A375 (cell line): ENCODE data around the gene EXTL1. TPM values are rescaled to one million over a fixed set of nuclear protein-coding genes. Genes with fewer than 3 reads are reported as not detected.

Experiments
- small RNA-seq: library from RNA; depleted of rRNA; stranded (forward); fragments of <200 nt; gene quantifications from one replicate; pipeline ENCODE3, GENCODE V24; 2014
- total RNA-seq: library from RNA; depleted of rRNA; stranded (reverse); fragments of >200 nt; shearing (Covaris generic); gene quantifications from 2 replicates; pipeline ENCODE4 v1.2.3, GENCODE V29; 2014; rRNA removed

The EXTL1 gene
- 12.3 and 17.5 TPM in 2 replicates for total RNA-seq

GRCh38 chr1:26021647-26022403, at the start of gene EXTL1:
Gene EXTL1, plus strand, starts transcription at chr1:26021775. Its CDS starts 872 bp downstream, at chr1:26022647.

DNA sequence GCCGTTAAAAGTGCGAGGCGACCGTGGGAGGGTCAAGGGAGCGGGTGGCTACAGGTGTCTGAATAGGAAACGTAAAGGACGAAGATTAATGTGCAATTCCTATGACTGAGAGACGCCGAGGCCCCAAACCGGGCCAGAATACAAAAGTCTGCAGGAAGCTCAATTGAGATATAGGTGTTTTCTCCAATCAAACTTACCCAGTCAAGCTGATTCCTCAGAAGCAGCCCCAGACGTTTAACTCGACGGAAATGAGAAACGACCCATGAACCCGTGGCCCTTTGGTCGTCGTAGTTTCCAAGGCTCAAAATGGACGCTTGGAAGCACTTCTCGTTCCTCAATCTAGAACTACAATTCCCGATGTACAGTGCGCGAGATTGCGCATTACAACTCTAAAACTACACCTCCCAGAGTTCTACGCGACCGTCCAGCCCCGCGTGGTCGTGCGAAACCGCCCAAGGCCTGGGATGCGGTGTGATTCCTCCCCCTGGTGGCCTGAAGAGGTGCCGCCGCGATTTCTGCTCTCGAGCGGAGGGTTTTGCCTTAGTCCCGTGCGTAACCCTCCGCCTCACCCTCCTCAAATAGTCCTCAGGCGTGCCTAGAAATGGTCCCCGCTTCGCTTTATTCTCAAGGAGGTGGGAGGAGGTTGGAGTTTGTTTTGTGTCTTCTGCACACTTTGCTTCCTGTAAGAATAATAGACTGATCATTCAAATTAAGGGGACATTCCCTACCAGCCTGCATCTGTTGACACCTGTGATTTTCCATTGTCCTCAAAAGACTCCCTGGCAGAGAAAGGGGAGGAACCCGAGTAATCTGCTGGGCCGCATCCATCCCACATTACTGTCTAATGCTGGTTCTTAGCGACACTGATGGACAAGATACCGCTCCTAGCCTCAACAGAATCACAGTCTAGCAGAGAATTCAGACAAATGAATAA, 23.5 kb upstream of the EXTL1 start, which contains the start of gene PAFAH2:
PAFAH2 (minus strand) TSS at position 236 of the 934 bp plus-strand sequence. CDS start 7,247 bp downstream, outside the sequence.

GRCh38 chr1:26045722-26046245, 24.2 kb downstream of the EXTL1 start, which contains the start of gene SLC30A2:
Gene SLC30A2, minus strand, starts transcription at chr1:26046118. Its CDS starts 222 bp downstream, at chr1:26045896.

DNA sequence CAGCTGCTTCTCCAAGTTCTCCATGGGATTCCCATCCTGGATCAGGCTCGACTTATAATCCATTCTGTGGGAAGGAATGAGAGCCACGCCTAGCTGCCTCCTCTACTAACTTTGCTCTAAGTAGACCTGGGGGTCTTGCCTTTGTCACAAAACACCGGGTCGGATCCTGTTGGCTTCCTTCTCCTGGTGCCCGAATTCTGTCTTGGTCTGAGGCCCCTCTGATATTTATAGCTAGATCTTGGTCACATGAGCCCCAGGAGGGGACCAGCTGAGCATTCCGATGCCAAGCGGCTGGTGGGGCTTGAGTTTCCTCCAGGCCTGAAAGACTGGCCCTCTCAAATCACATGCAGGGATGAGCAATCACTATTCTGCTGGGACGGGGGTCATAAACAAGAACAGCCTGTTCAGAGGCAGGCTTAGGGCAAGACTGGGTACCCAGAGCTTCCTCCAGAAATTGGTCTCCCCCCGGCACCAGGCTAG, 45.9 kb downstream of the EXTL1 start, which contains the start of gene TRIM63:
TRIM63 (minus strand) TSS at position 199 of the 480 bp plus-strand sequence; CDS start at position 63, 136 bp downstream.

Small RNA genes lying within 50 kb of the gene (small RNA-seq; reads per million reads assigned to genes)
- gene RF00283 (not detected), gene RF00492 (not detected)

Other genes with a start within 250 kb of the EXTL1 start
- 29.1 and 41.2 TPM in 2 replicates for gene SELENON, start 221.6 kb upstream of the EXTL1 start, total RNA-seq
- 42.2 and 43.2 TPM in 2 replicates for gene MTFR1L, start 201.8 kb upstream of the EXTL1 start, total RNA-seq
- gene AUNIP, start 162.3 kb upstream of the EXTL1 start, total RNA-seq: 20.7 and 27.8 TPM in 2 replicates
- gene PAQR7, start 146.1 kb upstream of the EXTL1 start, total RNA-seq: 6.6 and 7.4 TPM in 2 replicates
- gene STMN1, start 115.4 kb upstream of the EXTL1 start, total RNA-seq: 462 and 503 TPM in 2 replicates
- 9.5 and 9.9 TPM in 2 replicates for gene PAFAH2, start 23.7 kb upstream of the EXTL1 start, total RNA-seq
- gene SLC30A2, start 24.3 kb downstream of the EXTL1 start, total RNA-seq: not detected in 2 replicates
- gene TRIM63, start 45.9 kb downstream of the EXTL1 start, total RNA-seq: not detected in 2 replicates
- 4.8 and 5.0 TPM in 2 replicates for gene PDIK1L, start 90.0 kb downstream of the EXTL1 start, total RNA-seq
- gene FAM110D, start 137.3 kb downstream of the EXTL1 start, total RNA-seq: 0.03 TPM in 1 of 2 replicates, not detected in the other
- gene C1orf232, start 147.2 kb downstream of the EXTL1 start, total RNA-seq: not detected in 2 replicates
- gene ZNF593, start 148.1 kb downstream of the EXTL1 start, total RNA-seq: 69.6 and 124 TPM in 2 replicates
- gene ZNF593OS, start 150.1 kb downstream of the EXTL1 start, total RNA-seq: 0.41 TPM in 1 of 2 replicates, not detected in the other
- 0.98 and 1.8 TPM in 2 replicates for gene CNKSR1, start 155.7 kb downstream of the EXTL1 start, total RNA-seq
- not detected in 2 replicates for gene CATSPER4, start 168.8 kb downstream of the EXTL1 start, total RNA-seq
- gene CEP85, start 212.4 kb downstream of the EXTL1 start, total RNA-seq: 24.5 and 25.3 TPM in 2 replicates